Measurements from ENCODE around the gene HOMER1. TPM values are rescaled to one million over a fixed set of nuclear protein-coding genes. Genes with fewer than 3 reads are reported as not detected.
"Not testable (repeated sequence)": the region's sequence is repeated elsewhere in the genome, so short reads cannot be mapped to it uniquely, and the experiment has no call there.

Gene HOMER1
- total RNA-seq, 1 experiment from 2014 or later = 7.4 TPM

GRCh38 chr5:79418276-79418675 lies 95.7 kb downstream of the HOMER1 start:
- DNase-seq (ENCODE audit: low read depth) = peak; percentile 27

- no peak for DNase-seq (ENCODE audit: low read depth)
These were observed 96.4 kb downstream of the HOMER1 start for GRCh38 chr5:79417495-79417894.

GRCh38 chr5:79416499-79416898 lies 97.4 kb downstream of the HOMER1 start:
- DNase-seq (ENCODE audit: low read depth) = peak; percentile 13

- DNase-seq (ENCODE audit: low read depth) = no peak
These were observed 100.8 kb downstream of the HOMER1 start for GRCh38 chr5:79413112-79413511.

- no peak for DNase-seq (ENCODE audit: low read depth)
These were observed 105.9 kb downstream of the HOMER1 start for GRCh38 chr5:79408028-79408427.

GRCh38 chr5:79407591-79407990 lies 106.3 kb downstream of the HOMER1 start:
- DNase-seq (ENCODE audit: low read depth) = no peak

- no peak for DNase-seq (ENCODE audit: low read depth)
These were observed 112.7 kb downstream of the HOMER1 start for GRCh38 chr5:79401216-79401615.

- DNase-seq (ENCODE audit: low read depth) = no peak
These were observed 114.9 kb downstream of the HOMER1 start for GRCh38 chr5:79399046-79399445.

GRCh38 chr5:79397080-79397479 lies 116.9 kb downstream of the HOMER1 start:
- DNase-seq (ENCODE audit: low read depth) = no peak

GRCh38 chr5:79396265-79396664 lies 117.7 kb downstream of the HOMER1 start:
- peak; percentile 41 for DNase-seq (ENCODE audit: low read depth)

- DNase-seq (ENCODE audit: low read depth) = no peak
These were observed 118.6 kb downstream of the HOMER1 start for GRCh38 chr5:79395296-79395695.

- DNase-seq (ENCODE audit: low read depth) = no peak
These were observed 121.2 kb downstream of the HOMER1 start for GRCh38 chr5:79392776-79393175.

GRCh38 chr5:79386679-79387078 lies 127.3 kb downstream of the HOMER1 start:
- DNase-seq (ENCODE audit: low read depth) = no peak

GRCh38 chr5:79385126-79385525 lies 128.8 kb downstream of the HOMER1 start:
- not testable (repeated sequence) for DNase-seq (ENCODE audit: low read depth)

GRCh38 chr5:79378510-79379186 lies 135.3 kb downstream of the HOMER1 start:
- DNase-seq (ENCODE audit: low read depth) = no peak

GRCh38 chr5:79357398-79357797 lies 156.5 kb downstream of the HOMER1 start:
- no peak for DNase-seq (ENCODE audit: low read depth)

- no peak for DNase-seq (ENCODE audit: low read depth)
These were observed 164.1 kb downstream of the HOMER1 start for GRCh38 chr5:79349881-79350280.

- DNase-seq (ENCODE audit: low read depth) = no peak
These were observed 164.9 kb downstream of the HOMER1 start for GRCh38 chr5:79349047-79349446.

GRCh38 chr5:79346420-79346824 lies 167.5 kb downstream of the HOMER1 start:
- DNase-seq (ENCODE audit: low read depth) = peak; percentile 72

- DNase-seq (ENCODE audit: low read depth) = no peak
These were observed 179.9 kb downstream of the HOMER1 start for GRCh38 chr5:79333852-79334557.

- DNase-seq (ENCODE audit: low read depth) = no peak
These were observed 183.9 kb downstream of the HOMER1 start for GRCh38 chr5:79330071-79330470.

- DNase-seq (ENCODE audit: low read depth) = no peak
These were observed 184.5 kb downstream of the HOMER1 start for GRCh38 chr5:79329453-79329852.
